ENCODE measurements around the gene NPAS3. TPM values are rescaled to one million over a fixed set of nuclear protein-coding genes. Genes with fewer than 3 reads are reported as not detected.

NPAS3 gene
- total and polyA plus RNA-seq, 8 donors: 0.23 to 2.8 (median 1.4) TPM

GRCh38 chr14:33686856-33687255 is 748.2 kb downstream of the NPAS3 start:
- DNase-seq: no peak
- H3K27me3 ChIP-seq: no peaks in the 10 kb centered on the region
- no peaks in the 10 kb centered on the region for H3K4me1 ChIP-seq
- H3K4me3 ChIP-seq: no peak overlapping the region
- TF ChIP-seq CTCF (IDR thresholded peaks at IDR 0.05): no peak
- intact Hi-C loops (cut with DNase I): no loop called here
- FAIRE-seq: no peak
- no peak for ATAC-seq
- 73 to 74% methylated on average over 4 of the region's 4 CpGs for WGBS, 2 donors
- no peaks in the 10 kb centered on the region for H3K36me3 ChIP-seq
- H3K9me3 ChIP-seq: no peaks in the 10 kb centered on the region
- H3K27ac ChIP-seq: no peak overlapping the region

GRCh38 chr14:33689680-33690079 is 751.0 kb downstream of the NPAS3 start:
- Histone ChIP-seq H3K4me1 (no peaks in the 10 kb centered on the region), H3K27ac (no peak overlapping the region), H3K4me3 (no peak overlapping the region), H3K36me3 (no peaks in the 10 kb centered on the region), H3K9me3 (no peaks in the 10 kb centered on the region), H3K27me3 (no peaks in the 10 kb centered on the region)
- 74 to 79% methylated on average over 4 of the region's 4 CpGs for WGBS, 2 donors
- intact Hi-C loops (cut with DNase I): no loop called here
- TF ChIP-seq CTCF (IDR thresholded peaks at IDR 0.05): no peak
- DNase-seq (no peak), ATAC-seq (no peak), FAIRE-seq (no peak)

- Histone ChIP-seq H3K9me3 (no peaks in the 10 kb centered on the region), H3K36me3 (no peaks in the 10 kb centered on the region), H3K27ac (no peak overlapping the region), H3K4me1 (no peaks in the 10 kb centered on the region), H3K4me3 (no peak overlapping the region), H3K27me3 (no peaks in the 10 kb centered on the region)
- DNase-seq: no peak
- WGBS, 2 donors: 70 to 78% methylated on average over 4 of the region's 4 CpGs
- FAIRE-seq: no peak
- intact Hi-C loops (cut with DNase I): no loop called here
- no peak for TF ChIP-seq CTCF (IDR thresholded peaks at IDR 0.05)
- ATAC-seq: no peak
Measured at GRCh38 chr14:33691907-33692306, 753.2 kb downstream of the NPAS3 start.

- Histone ChIP-seq H3K27ac (no peak overlapping the region), H3K4me3 (no peak overlapping the region), H3K36me3 (no peaks in the 10 kb centered on the region), H3K27me3 (no peaks in the 10 kb centered on the region), H3K9me3 (no peaks in the 10 kb centered on the region), H3K4me1 (no peaks in the 10 kb centered on the region)
- DNase-seq: no peak
- TF ChIP-seq CTCF (IDR thresholded peaks at IDR 0.05): no peak
- ATAC-seq: no peak
- no peak for FAIRE-seq
- whole genome bisulfite sequencing, 2 donors: 55 to 100% methylated on average over 2 of the region's 2 CpGs
- intact Hi-C loops (cut with DNase I): no loop called here
Measured at GRCh38 chr14:33692762-33693161, 754.1 kb downstream of the NPAS3 start.

- FAIRE-seq (no peak), ATAC-seq (no peak), DNase-seq (no peak)
- Histone ChIP-seq H3K4me3 (no peak overlapping the region), H3K27me3 (no peaks in the 10 kb centered on the region), H3K36me3 (no peaks in the 10 kb centered on the region), H3K9me3 (no peaks in the 10 kb centered on the region), H3K27ac (no peak overlapping the region), H3K4me1 (no peaks in the 10 kb centered on the region)
- TF ChIP-seq CTCF (IDR thresholded peaks at IDR 0.05): no peak
- intact Hi-C loops (cut with DNase I): no loop called here
- WGBS, 2 donors: 67 to 77% methylated on average over 4 of the region's 4 CpGs
Measured at GRCh38 chr14:33693237-33693636, 754.6 kb downstream of the NPAS3 start.

Data from pancreas (tissue), 10 donors.